AG09319 (cell line): ENCODE results near the gene SORBS1.

Source experiments
- DNase-seq: peaks from one replicate; pipeline ENCODE4 v3.0.0-alpha.2; 2010; ENCODE audit warnings: low read depth; ENCODE audit errors: extremely low read depth
- CTCF ChIP-seq: IDR thresholded peaks from 2 replicates; pipeline ENCODE4 v1.5.1; 2011; ENCODE audit warnings: low read depth, mild to moderate bottlenecking, inconsistent platforms, low read length, moderate library complexity

SORBS1 gene

GRCh38 chr10:95364342-95364741 lies 196.8 kb downstream of the SORBS1 start:
- TF ChIP-seq CTCF, result no peak
- no peak for DNase-seq

DNA sequence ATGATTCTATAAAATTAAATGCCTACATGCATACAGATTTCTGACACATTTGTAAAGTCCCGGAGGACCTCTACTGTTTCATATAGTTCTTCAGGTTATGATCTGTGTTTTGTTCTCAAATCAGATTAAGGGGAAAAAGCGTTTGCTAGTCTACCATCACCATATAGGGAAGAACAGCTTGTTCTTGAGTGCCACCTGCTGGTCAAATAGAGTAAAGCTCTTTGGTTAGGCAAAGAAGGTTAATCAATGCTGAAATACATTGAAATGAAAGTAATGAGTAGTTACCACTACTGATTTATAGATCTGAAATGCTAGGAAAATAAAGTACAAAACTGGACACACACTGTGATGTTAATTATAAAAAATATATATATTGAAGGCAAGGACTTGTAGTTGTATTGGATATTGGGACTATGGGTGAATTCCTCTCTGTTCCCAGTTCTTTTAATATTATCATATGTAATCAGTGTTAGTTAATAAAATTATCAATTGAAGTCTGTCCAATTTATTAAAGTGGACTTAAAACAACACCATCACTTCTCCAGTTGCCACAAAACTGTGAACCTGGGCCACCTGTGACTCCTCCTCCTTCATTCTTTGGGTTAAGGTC lies 197.8 kb downstream of the SORBS1 start:
- peak; percentile 40 for DNase-seq
- TF ChIP-seq CTCF, result peak; percentile 87

DNA sequence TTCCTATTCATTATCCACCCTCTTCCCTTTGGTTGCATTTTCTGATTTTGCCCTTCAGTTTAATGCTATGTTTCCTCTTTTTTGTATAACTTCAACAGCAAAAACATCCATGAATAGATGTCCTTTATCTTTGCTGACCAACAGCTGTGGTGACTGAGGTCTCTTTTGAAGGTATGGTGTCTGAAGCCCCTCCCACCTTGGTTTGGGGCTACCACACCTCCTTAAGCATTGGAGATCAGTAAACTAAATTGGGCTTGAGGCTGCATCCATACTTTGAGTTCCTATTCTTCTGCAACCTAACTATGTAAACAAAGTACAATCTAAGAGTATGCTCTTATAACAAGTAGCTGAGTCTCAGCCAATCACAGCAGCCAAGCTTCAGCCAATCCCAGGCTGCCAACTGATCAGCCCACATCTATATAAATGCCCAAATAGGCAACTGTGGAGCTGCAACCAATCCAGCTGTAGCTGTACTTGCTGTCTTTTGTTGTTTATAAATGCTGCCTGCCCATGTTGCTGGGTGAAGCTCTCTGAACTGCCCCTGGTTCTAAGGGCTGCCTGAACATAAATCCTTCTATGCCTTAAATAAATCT lies 201.0 kb downstream of the SORBS1 start:
- no peak for DNase-seq
- no peak for TF ChIP-seq CTCF

DNA sequence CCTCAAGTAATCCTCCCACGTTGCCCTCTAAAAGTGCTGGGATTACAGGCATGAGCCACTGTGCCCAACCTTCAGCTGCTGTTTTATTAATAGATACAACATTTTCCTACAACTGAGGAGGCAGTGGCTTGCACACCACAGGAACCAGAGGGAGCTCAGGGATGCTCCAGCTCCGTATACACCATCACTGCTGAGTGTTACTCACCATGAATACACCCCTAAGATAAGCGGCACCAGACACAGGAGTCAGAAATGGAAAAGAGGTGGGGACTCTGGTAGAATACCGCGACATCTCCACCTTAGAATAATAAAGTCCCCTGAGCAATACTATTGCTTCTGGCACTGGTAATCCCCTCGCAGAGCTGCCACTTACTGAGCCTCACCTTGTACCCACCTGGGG lies 201.7 kb downstream of the SORBS1 start:
- no peak for DNase-seq
- TF ChIP-seq CTCF, result no peak

GRCh38 chr10:95356190-95356955 lies 204.8 kb downstream of the SORBS1 start:
- no peak for DNase-seq
- no peak for TF ChIP-seq CTCF

- DNase-seq, result no peak
- TF ChIP-seq CTCF, result no peak
Measured at GRCh38 chr10:95355301-95355700, 205.9 kb downstream of the SORBS1 start.

DNA sequence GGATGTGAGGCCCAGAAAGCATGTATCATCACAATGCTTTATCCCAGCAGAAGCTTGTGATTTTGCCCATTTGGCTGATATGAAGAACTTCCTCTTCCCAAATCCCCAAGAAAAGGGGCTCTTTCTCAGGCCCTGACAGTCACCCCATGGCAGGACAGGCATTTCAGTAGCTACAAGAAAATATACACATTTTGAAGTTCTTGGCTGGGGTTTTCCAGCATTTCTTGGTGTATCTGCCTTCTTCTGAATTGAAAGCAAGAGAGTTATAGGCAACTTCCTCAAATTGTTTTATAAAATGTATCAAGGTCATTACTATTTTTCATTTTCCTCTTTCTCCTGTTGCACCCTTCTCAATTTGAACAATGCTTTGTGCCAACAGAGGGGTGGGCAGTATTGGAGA lies 207.1 kb downstream of the SORBS1 start:
- no peak for TF ChIP-seq CTCF
- no peak for DNase-seq
